Measurements from ENCODE around the gene OIT3.

DNA sequence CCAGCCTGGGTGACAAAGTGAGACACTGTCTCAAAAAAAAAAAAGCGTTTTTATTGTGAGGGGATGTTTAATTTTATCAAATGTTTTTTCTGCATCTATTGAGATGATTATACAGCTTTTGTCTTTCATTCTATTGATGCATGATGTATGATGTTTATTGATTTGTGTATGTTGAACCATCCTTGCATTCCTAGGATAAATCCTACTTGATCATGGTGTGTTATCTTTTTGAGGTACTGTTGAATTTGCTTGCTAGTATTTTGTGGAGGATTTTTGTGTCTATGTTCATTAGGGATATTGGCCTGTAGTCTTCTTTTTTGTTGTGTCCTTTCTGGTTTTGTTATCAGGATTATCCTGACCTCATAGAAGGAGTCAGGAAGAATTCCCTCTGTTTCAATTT is 83.3 kb downstream of the OIT3 start:
- TF ChIP-seq POLR2AphosphoS5 (IDR thresholded peaks at IDR 0.05): no peak
- TF ChIP-seq, protein P1, sequence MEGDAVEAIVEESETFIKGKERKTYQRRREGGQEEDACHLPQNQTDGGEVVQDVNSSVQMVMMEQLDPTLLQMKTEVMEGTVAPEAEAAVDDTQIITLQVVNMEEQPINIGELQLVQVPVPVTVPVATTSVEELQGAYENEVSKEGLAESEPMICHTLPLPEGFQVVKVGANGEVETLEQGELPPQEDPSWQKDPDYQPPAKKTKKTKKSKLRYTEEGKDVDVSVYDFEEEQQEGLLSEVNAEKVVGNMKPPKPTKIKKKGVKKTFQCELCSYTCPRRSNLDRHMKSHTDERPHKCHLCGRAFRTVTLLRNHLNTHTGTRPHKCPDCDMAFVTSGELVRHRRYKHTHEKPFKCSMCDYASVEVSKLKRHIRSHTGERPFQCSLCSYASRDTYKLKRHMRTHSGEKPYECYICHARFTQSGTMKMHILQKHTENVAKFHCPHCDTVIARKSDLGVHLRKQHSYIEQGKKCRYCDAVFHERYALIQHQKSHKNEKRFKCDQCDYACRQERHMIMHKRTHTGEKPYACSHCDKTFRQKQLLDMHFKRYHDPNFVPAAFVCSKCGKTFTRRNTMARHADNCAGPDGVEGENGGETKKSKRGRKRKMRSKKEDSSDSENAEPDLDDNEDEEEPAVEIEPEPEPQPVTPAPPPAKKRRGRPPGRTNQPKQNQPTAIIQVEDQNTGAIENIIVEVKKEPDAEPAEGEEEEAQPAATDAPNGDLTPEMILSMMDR (IDR thresholded peaks at IDR 0.05): no peak
- TF ChIP-seq POLR2A (IDR thresholded peaks at IDR 0.05): no peak
- TF ChIP-seq EP300 (IDR thresholded peaks at IDR 0.05; ENCODE audit: low read depth): no peak
